Activated CD8-positive, alpha-beta memory T cell treated with anti-CD3 and anti-CD28 coated beads, Interleukin-2, amount 50 U/mL, for 48 hours (primary cell): ENCODE results near the gene ARHGAP8.
"Not testable (repeated sequence)": the region's sequence is repeated elsewhere in the genome, so short reads cannot be mapped to it uniquely, and the experiment has no call there.

Source experiments
- DNase-seq: peaks from one replicate; pipeline ENCODE4 v3.0.0-alpha.2; 2020

ARHGAP8 gene

GRCh38 chr22:44891791-44892190 lies 139.4 kb downstream of the ARHGAP8 start:
- peak; percentile 42 for DNase-seq

GRCh38 chr22:44892243-44892642 lies 139.9 kb downstream of the ARHGAP8 start:
- peak; percentile 26 for DNase-seq

- peak; percentile 28 for DNase-seq
Measured at GRCh38 chr22:44892803-44893730, 140.7 kb downstream of the ARHGAP8 start.

GRCh38 chr22:44893731-44894080 lies 141.3 kb downstream of the ARHGAP8 start:
- peak; percentile 26 for DNase-seq

- DNase-seq, result peak; percentile 25
Measured at GRCh38 chr22:44894321-44894720, 141.9 kb downstream of the ARHGAP8 start.

GRCh38 chr22:44894782-44895181 lies 142.4 kb downstream of the ARHGAP8 start:
- no peak for DNase-seq

- DNase-seq, result peak; percentile 41
Measured at GRCh38 chr22:44895296-44896055, 143.1 kb downstream of the ARHGAP8 start.

- peak; percentile 20 for DNase-seq
Measured at GRCh38 chr22:44898236-44898635, 145.9 kb downstream of the ARHGAP8 start.

GRCh38 chr22:44901301-44901700 lies 148.9 kb downstream of the ARHGAP8 start:
- no peak for DNase-seq

GRCh38 chr22:44903164-44903563 lies 150.8 kb downstream of the ARHGAP8 start:
- DNase-seq, result not testable (repeated sequence)

GRCh38 chr22:44904492-44905152 lies 152.2 kb downstream of the ARHGAP8 start:
- not testable (repeated sequence) for DNase-seq

GRCh38 chr22:44906248-44906936 lies 154.0 kb downstream of the ARHGAP8 start:
- no peak for DNase-seq

GRCh38 chr22:44906999-44907644 lies 154.7 kb downstream of the ARHGAP8 start:
- DNase-seq, result no peak

GRCh38 chr22:44907765-44908737 lies 155.7 kb downstream of the ARHGAP8 start:
- DNase-seq, result no peak

GRCh38 chr22:44909241-44909640 lies 156.9 kb downstream of the ARHGAP8 start:
- DNase-seq, result no peak
